OCI-LY7 (cell line): ENCODE measurements around the gene CLP1. TPM values are rescaled to one million over a fixed set of nuclear protein-coding genes. Genes with fewer than 3 reads are reported as not detected.
"Not testable (repeated sequence)": the region's sequence is repeated elsewhere in the genome, so short reads cannot be mapped to it uniquely, and the experiment has no call there.

Source experiments
- BruUV-seq: library from RNA; stranded (reverse); fragments of 400-500 nt; replicated peaks from 2 replicates; lab custom pipeline; 2021; lab: Mats Ljungman, UMichigan
- CTCF ChIA-PET: fragments of 300-600 bp; sonication (Branson Sonifier 250); formaldehyde crosslinking; loops from one replicate; lab custom pipeline; 2022; ENCODE audit warnings: antibody characterized with exemption; ENCODE audit not compliant: unreplicated experiment; lab: Charles Lee
- POLR2A ChIA-PET: fragments of 300-600 bp; sonication (Branson Sonifier 250); formaldehyde crosslinking; loops from one replicate; lab custom pipeline; 2022; ENCODE audit warnings: antibody characterized with exemption; lab: Charles Lee
- DNase-seq: peaks from one replicate; pipeline ENCODE4 v3.0.0-alpha.2; 2015; ENCODE audit warnings: low spot score
- H2AFZ ChIP-seq: fragments of 200-600 bp; sonication (generic), shearing (Covaris generic); 2 replicates; pipeline ENCODE4 v1.6.1; 2014; ENCODE audit warnings: mild to moderate bottlenecking, antibody characterized with exemption, low read length, moderate library complexity
- H3K27ac ChIP-seq: fragments of 200-600 bp; sonication (generic); 2 replicates; pipeline ENCODE4 v1.5.1; 2014; ENCODE audit warnings: mixed run types, low read depth, mild to moderate bottlenecking, moderate library complexity, low read length, inconsistent platforms; ENCODE audit not compliant: poor library complexity, severe bottlenecking
- H3K36me3 ChIP-seq: fragments of 200-600 bp; sonication (generic); 2 replicates; pipeline ENCODE4 v1.6.1; 2014; ENCODE audit warnings: mild to moderate bottlenecking, antibody characterized with exemption, low read length, moderate library complexity, mixed read lengths; ENCODE audit not compliant: insufficient read depth
- H3K4me1 ChIP-seq: fragments of 200-600 bp; sonication (generic); 2 replicates; pipeline ENCODE4 v1.5.1; 2014; ENCODE audit warnings: mild to moderate bottlenecking, low read length; ENCODE audit not compliant: insufficient read depth, poor library complexity, severe bottlenecking
- H3K4me2 ChIP-seq: fragments of 200-600 bp; sonication (generic); 2 replicates; pipeline ENCODE4 v1.6.1; 2014; ENCODE audit warnings: mild to moderate bottlenecking, low read length
- H3K4me3 ChIP-seq: fragments of 200-600 bp; sonication (generic); 2 replicates; pipeline ENCODE4 v1.5.1; 2014; ENCODE audit warnings: mild to moderate bottlenecking, low read depth, low read length; ENCODE audit not compliant: poor library complexity, severe bottlenecking
- H3K79me2 ChIP-seq: fragments of 200-600 bp; sonication (generic); 2 replicates; pipeline ENCODE4 v1.6.1; 2016; ENCODE audit warnings: low read depth, mild to moderate bottlenecking, low read length, moderate library complexity, mixed read lengths; ENCODE audit not compliant: insufficient read depth
- H3K9me2 ChIP-seq: fragments of 200-600 bp; sonication (generic); 2 replicates; pipeline ENCODE4 v1.6.1; 2016; ENCODE audit warnings: mild to moderate bottlenecking, low read length, mixed read lengths; ENCODE audit not compliant: insufficient read depth
- H3K9me3 ChIP-seq: fragments of 200-600 bp; sonication (generic); 2 replicates; pipeline ENCODE4 v1.6.1; 2014; ENCODE audit warnings: mild to moderate bottlenecking, mixed run types, low read length, mixed read lengths
- H4K20me1 ChIP-seq: fragments of 200-600 bp; sonication (generic); 2 replicates; pipeline ENCODE4 v1.6.1; 2014; ENCODE audit warnings: mild to moderate bottlenecking, antibody characterized with exemption, low read length, moderate library complexity, mixed read lengths; ENCODE audit not compliant: insufficient read depth
- CTCF ChIP-seq: fragments of 200-600 bp; sonication (generic); conservative IDR thresholded peaks from 2 replicates; pipeline ENCODE4 v1.5.1; 2014; ENCODE audit warnings: mild to moderate bottlenecking, antibody characterized with exemption, low read length, moderate library complexity, mixed read lengths
- EZH2phosphoT487 ChIP-seq: fragments of 200-600 bp; sonication (generic); IDR thresholded peaks from 2 replicates; pipeline ENCODE4 v1.6.1; 2018; ENCODE audit warnings: low read depth, borderline replicate concordance, mild to moderate bottlenecking, mixed run types, antibody characterized with exemption, low read length, moderate library complexity, mixed read lengths
- intact Hi-C: fragments of 100-400 bp; cut with micrococcal nuclease; formaldehyde crosslinking; loops from one replicate; pipeline ENCODE4 v1.10.0; 2022; ENCODE audit not compliant: unreplicated experiment
- total RNA-seq, 2 experiments: library from RNA; depleted of rRNA in 1 of 2; stranded (reverse); fragments of >200 nt in 1 of 2; shearing (Covaris generic) in 1 of 2; gene quantifications; 2 replicates each; pipeline ENCODE4 v1.2.3, GENCODE V29; 2014 to 2022

Gene CLP1
- total RNA-seq, 2 experiments from 2014 or later, result 18.5 to 20.8 TPM

- Histone ChIP-seq H3K4me1 (no peaks in the 10 kb centered on the region), H3K9me2 (no peaks in the 10 kb centered on the region), H3K4me2 (no peak overlapping the region), H3K9me3 (no peaks in the 10 kb centered on the region), H3K79me2 (no peaks in the 10 kb centered on the region), H3K4me3 (no peak overlapping the region), H2AFZ (no peak overlapping the region), H3K36me3 (peaks cover 86% of the 10 kb centered on the region), H3K27ac (no peak overlapping the region), H4K20me1 (no peaks in the 10 kb centered on the region)
- BruUV-seq, result no TSS peak
- ChIA-PET POLR2A (no interaction called here), CTCF (no interaction called here)
- no peak for TF ChIP-seq CTCF
- TF ChIP-seq EZH2phosphoT487, result no peak
- no peak for DNase-seq
- intact Hi-C loops, result no loop called here
These were observed 42.9 kb downstream of the CLP1 start for GRCh38 chr11:57700425-57700824.

GRCh38 chr11:57703341-57703740 lies 45.8 kb downstream of the CLP1 start:
- TF ChIP-seq EZH2phosphoT487, result no peak
- no peak for TF ChIP-seq CTCF
- no peak overlapping the region for H3K4me2 ChIP-seq
- no peaks in the 10 kb centered on the region for H3K9me3 ChIP-seq
- POLR2A ChIA-PET, result interaction anchor here (0.6 to 1.2 kb wide), 4 partner anchors 19 to 323 kb away, joined by 3 to 6 read pairs (median 3); no protein-coding TSS in a partner anchor
- no peaks in the 10 kb centered on the region; the same call in 1 of the 2 replicates for H4K20me1 ChIP-seq
- H3K36me3 ChIP-seq, result peaks cover 70% of the 10 kb centered on the region
- no peak overlapping the region for H3K4me3 ChIP-seq
- H3K79me2 ChIP-seq, result no peaks in the 10 kb centered on the region
- no peaks in the 10 kb centered on the region for H3K4me1 ChIP-seq
- intact Hi-C loops, result no loop called here
- no peak overlapping the region for H3K27ac ChIP-seq
- no TSS peak for BruUV-seq
- H3K9me2 ChIP-seq, result no peaks in the 10 kb centered on the region
- DNase-seq, result no peak
- no peak overlapping the region for H2AFZ ChIP-seq
- CTCF ChIA-PET, result no interaction called here

GRCh38 chr11:57704932-57705331 lies 47.4 kb downstream of the CLP1 start:
- TF ChIP-seq EZH2phosphoT487, result no peak
- TF ChIP-seq CTCF, result no peak
- Histone ChIP-seq H3K4me2 (no peak overlapping the region), H3K27ac (no peak overlapping the region), H3K4me3 (no peak overlapping the region), H3K79me2 (no peaks in the 10 kb centered on the region), H3K4me1 (no peaks in the 10 kb centered on the region), H3K9me2 (no peaks in the 10 kb centered on the region), H3K36me3 (peaks cover 60% of the 10 kb centered on the region), H2AFZ (no peak overlapping the region), H4K20me1 (no peaks in the 10 kb centered on the region; the same call in 1 of the 2 replicates), H3K9me3 (no peaks in the 10 kb centered on the region)
- no peak for DNase-seq
- intact Hi-C loops, result no loop called here
- BruUV-seq, result no TSS peak
- ChIA-PET POLR2A (interaction anchor here (0.5 to 2.5 kb wide), 4 partner anchors 11 to 342 kb away, joined by 3 to 7 read pairs (median 4); no protein-coding TSS in a partner anchor), CTCF (no interaction called here)

GRCh38 chr11:57705432-57705831 lies 47.9 kb downstream of the CLP1 start:
- BruUV-seq, H3K4me2 ChIP-seq, CTCF ChIA-PET, H3K9me2 ChIP-seq, H3K9me3 ChIP-seq, H3K4me1 ChIP-seq, H2AFZ ChIP-seq, H3K79me2 ChIP-seq, DNase-seq, intact Hi-C loops, H4K20me1 ChIP-seq, H3K27ac ChIP-seq, H3K4me3 ChIP-seq: not testable (repeated sequence)
- POLR2A ChIA-PET, result interaction anchor here (0.6 to 2.5 kb wide), 2 partner anchors 12 to 343 kb away, joined by 3 to 7 read pairs; no protein-coding TSS in a partner anchor
- peaks cover 56% of the 10 kb centered on the region for H3K36me3 ChIP-seq
